T-cell (primary cell): ENCODE measurements around the gene CDKL1. TPM values are rescaled to one million over a fixed set of nuclear protein-coding genes. Genes with fewer than 3 reads are reported as not detected.

Source experiments
- ATAC-seq, 4 experiments: fragments of 200-7000 bp in 3 of 4; fragments of 150-1000 bp in 1 of 4; cut with Tn5 transposase; replicated peaks in 1 of 4; 1 replicate in 3 of 4; 2 replicates in 1 of 4; pipeline ENCODE4 v1.10.0; 2021; ENCODE audit warnings: moderate library complexity in 3 of 4, mild to moderate bottlenecking in 2 of 4, moderate number of reproducible peaks in 1 of 4
- CTCF ChIA-PET, 2 donors: fragments of 300-600 bp; sonication (Branson Sonifier 250); formaldehyde crosslinking; loops; one replicate each; lab custom pipeline; 2022; ENCODE audit warnings: antibody characterized with exemption in 2 of 2; lab: Charles Lee
- POLR2A ChIA-PET, 2 donors: fragments of 300-600 bp; sonication (Branson Sonifier 250); formaldehyde crosslinking; loops; one replicate each; lab custom pipeline; 2022; ENCODE audit warnings: antibody characterized with exemption in 2 of 2; lab: Charles Lee
- DNase-seq, 35 experiments: peaks; one replicate each; pipeline versions ENCODE4 v3.0.0 to v3.0.0-alpha.2; 2013 to 2023
- H3K27ac ChIP-seq: one replicate; pipeline ENCODE4 v1.5.1; 2013; ENCODE audit warnings: low read length
- H3K27me3 ChIP-seq, 2 experiments: replicated peaks in 1 of 2; 1 replicate in 1 of 2; 2 replicates in 1 of 2; pipeline versions ENCODE4 v1.6.1 to v1.7.0; 2013; ENCODE audit warnings: low read length in 1 of 2, mixed read lengths in 1 of 2; ENCODE audit not compliant: control insufficient read depth in 2 of 2, insufficient read depth in 2 of 2; ENCODE audit errors: extremely low read depth in 1 of 2
- H3K36me3 ChIP-seq, 2 donors: 1 replicate in 1 of 2; 2 replicates in 1 of 2; pipeline versions ENCODE4 v1.6.1 to v1.7.0; 2013; ENCODE audit warnings: low read length in 1 of 2; ENCODE audit not compliant: control insufficient read depth in 2 of 2, insufficient read depth in 1 of 2; ENCODE audit errors: extremely low read depth in 1 of 2
- H3K4me1 ChIP-seq, 2 experiments: 1 replicate in 1 of 2; 2 replicates in 1 of 2; pipeline versions ENCODE4 v1.6.1 to v1.7.0; 2013; ENCODE audit warnings: low read length in 2 of 2, mixed read lengths in 1 of 2; ENCODE audit not compliant: insufficient read depth in 2 of 2, control insufficient read depth in 1 of 2; ENCODE audit errors: extremely low read depth in 1 of 2
- H3K4me3 ChIP-seq, 2 donors: 1 replicate in 1 of 2; 2 replicates in 1 of 2; pipeline versions ENCODE4 v1.5.1 to v1.7.0; 2013; ENCODE audit warnings: mild to moderate bottlenecking in 2 of 2, low read length in 1 of 2, moderate library complexity in 1 of 2; ENCODE audit not compliant: control insufficient read depth in 1 of 2; ENCODE audit errors: extremely low read depth in 1 of 2
- H3K9me3 ChIP-seq: 2 replicates; pipeline ENCODE4 v1.7.0; 2013
- H3K27ac Mint-ChIP-seq, 2 donors: one replicate each; pipeline ENCODE4 v1.8.0; 2020 to 2021; ENCODE audit warnings: mild to moderate bottlenecking in 2 of 2, mixed read lengths in 2 of 2
- H3K27me3 Mint-ChIP-seq, 2 donors: one replicate each; pipeline ENCODE4 v1.8.0; 2021 to 2022; ENCODE audit warnings: mixed read lengths in 2 of 2
- H3K36me3 Mint-ChIP-seq: one replicate; pipeline ENCODE4 v1.8.0; 2021; ENCODE audit warnings: mixed read lengths
- H3K4me1 Mint-ChIP-seq, 3 donors: one replicate each; pipeline ENCODE4 v1.8.0; 2020 to 2022; ENCODE audit warnings: mixed read lengths in 3 of 3, mild to moderate bottlenecking in 1 of 3
- H3K4me3 Mint-ChIP-seq, 3 donors: one replicate each; pipeline ENCODE4 v1.8.0; 2020 to 2022; ENCODE audit warnings: mild to moderate bottlenecking in 3 of 3, mixed read lengths in 3 of 3, moderate library complexity in 3 of 3
- H3K9me3 Mint-ChIP-seq, 3 donors: one replicate each; pipeline ENCODE4 v1.8.0; 2020 to 2022; ENCODE audit warnings: mixed read lengths in 3 of 3
- WGBS: methylation state at CpG from one replicate; pipeline ENCODE4 v1.1.5; 2013; ENCODE audit warnings: missing lambda C conversion rate; ENCODE audit not compliant: insufficient coverage; 5-methylcytosine and 5-hydroxymethylcytosine counted together
- total RNA-seq, 35 experiments: library from RNA in 6 of 35; stranded (reverse) in 6 of 35; fragments of 120-200 nt in 1 of 35; gene quantifications; one replicate each; pipeline versions ENCODE4 v1.2.1 to v1.2.4 and lab custom pipeline; 2013 to 2026

The CDKL1 gene
- total RNA-seq, 5 donors from 2014 or later (not counting 1 experiment from before 2014, with no cell fraction given), result 4.6 to 7.7 (median 5.8) TPM

GRCh38 chr14:50310445-50310844 is 86.2 kb downstream of the CDKL1 start:
- no peak for DNase-seq
- no peaks in the 10 kb centered on the region for H3K27me3 ChIP-seq
- POLR2A ChIA-PET, result interaction anchor here in 1 of 2 donors (0.7 kb wide), 1 partner anchor 536 kb away, joined by 5 read pairs; no protein-coding TSS in a partner anchor
- ATAC-seq, result no peak
- H3K27ac ChIP-seq, result no peak overlapping the region
- 97% methylated on average over 3 of the region's 4 CpGs for WGBS
- Mint-ChIP-seq H3K9me3 (no peaks in the 10 kb centered on the region), H3K27me3 (no peaks in the 10 kb centered on the region), H3K27ac (no peak overlapping the region), H3K36me3 (peaks cover 6% of the 10 kb centered on the region), H3K4me3 (peak overlapping the region; percentile 8 to 94 (median 58)), H3K4me1 (peaks cover 26 to 37% (median 27%) of the 10 kb centered on the region in 3 donors)
- no peak overlapping the region for H3K4me3 ChIP-seq
- H3K36me3 ChIP-seq, result no peaks in the 10 kb centered on the region
- no peaks in the 10 kb centered on the region for H3K9me3 ChIP-seq
- CTCF ChIA-PET, result interaction anchor here (0.6 to 3.6 kb wide), 7 partner anchors 10 to 550 kb away, joined by 3 to 28 read pairs (median 3); no protein-coding TSS in a partner anchor
- H3K4me1 ChIP-seq, result peaks cover 15 to 21% of the 10 kb centered on the region in 2 experiments

DNA sequence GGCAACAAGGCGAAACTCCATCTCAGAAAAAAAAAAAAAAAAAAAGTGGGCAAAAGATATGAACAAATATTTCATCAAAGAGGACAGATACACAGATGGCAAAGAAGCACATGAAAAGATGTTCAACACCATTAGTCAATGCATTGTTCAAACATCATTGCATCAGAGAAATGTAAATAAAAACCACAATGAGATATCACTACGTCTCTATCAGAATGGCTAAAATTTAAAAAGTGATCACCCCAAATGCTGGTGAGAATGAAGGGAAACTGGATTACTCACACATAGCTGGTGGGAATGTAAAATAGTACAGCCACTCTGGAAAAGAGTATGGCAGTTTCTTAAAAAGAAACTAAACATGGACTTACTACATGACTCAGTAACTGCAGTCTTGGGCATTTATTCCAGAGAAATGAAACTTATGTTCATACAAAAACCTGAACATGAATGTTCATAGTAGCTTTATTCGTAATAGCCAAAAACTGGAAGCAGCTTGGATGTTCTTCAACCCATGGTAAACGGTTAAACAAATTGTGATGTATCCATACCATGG is 88.2 kb downstream of the CDKL1 start:
- 80% methylated on average over 1 of the region's 4 CpGs for WGBS
- H3K27me3 ChIP-seq, result no peaks in the 10 kb centered on the region
- no peaks in the 10 kb centered on the region for H3K36me3 ChIP-seq
- Mint-ChIP-seq H3K36me3 (peaks cover 3% of the 10 kb centered on the region), H3K27ac (no peak overlapping the region), H3K9me3 (no peaks in the 10 kb centered on the region), H3K4me3 (no peak overlapping the region), H3K4me1 (peaks cover 17 to 26% (median 17%) of the 10 kb centered on the region in 3 donors), H3K27me3 (no peaks in the 10 kb centered on the region)
- DNase-seq (no peak), ATAC-seq (no peak)
- ChIA-PET POLR2A (interaction anchor here (0.7 kb wide), 2 partner anchors 686 to 701 kb away, joined by 3 to 4 read pairs; no protein-coding TSS in a partner anchor), CTCF (no interaction called here)
- H3K4me3 ChIP-seq, result no peak overlapping the region
- no peak overlapping the region for H3K27ac ChIP-seq
- H3K4me1 ChIP-seq, result peaks cover 14 to 21% of the 10 kb centered on the region in 2 experiments
- no peaks in the 10 kb centered on the region for H3K9me3 ChIP-seq

- peaks cover 24% of the 10 kb centered on the region for H3K36me3 Mint-ChIP-seq
- ATAC-seq (no peak), DNase-seq (peak in 4 of 35 experiments; percentile 2 to 28 (median 14))
- H3K27me3 Mint-ChIP-seq, result no peaks in the 10 kb centered on the region
- Histone ChIP-seq H3K27ac (no peak overlapping the region), H3K36me3 (peaks cover 0 to 7% of the 10 kb centered on the region in 2 donors), H3K9me3 (no peaks in the 10 kb centered on the region), H3K4me3 (no peak overlapping the region), H3K4me1 (no peaks in the 10 kb centered on the region), H3K27me3 (no peaks in the 10 kb centered on the region)
- ChIA-PET POLR2A (interaction anchor here in 1 of 2 donors (0.7 kb wide), 1 partner anchor 222 kb away, joined by 3 read pairs; no protein-coding TSS in a partner anchor), CTCF (interaction anchor here in 1 of 2 donors (0.7 to 1.4 kb wide), 2 partner anchors 17 to 556 kb away, joined by 3 to 4 read pairs; no protein-coding TSS in a partner anchor)
- H3K4me3 Mint-ChIP-seq, result no peak overlapping the region
- peaks cover 0 to 11% (median 0%) of the 10 kb centered on the region in 3 donors for H3K4me1 Mint-ChIP-seq
- H3K27ac Mint-ChIP-seq, result no peak overlapping the region
- no peaks in the 10 kb centered on the region for H3K9me3 Mint-ChIP-seq
- WGBS, result no CpG with 5 or more reads among the region's 8 CpGs
Measured at GRCh38 chr14:50303744-50304471, 92.8 kb downstream of the CDKL1 start.

GRCh38 chr14:50301914-50302313 is 94.8 kb downstream of the CDKL1 start:
- CTCF ChIA-PET, result interaction anchor here in 1 of 2 donors (1.0 kb wide), 1 partner anchor 19 kb away, joined by 4 read pairs; no protein-coding TSS in a partner anchor

GRCh38 chr14:50299585-50299984 is 97.1 kb downstream of the CDKL1 start:
- H3K4me1 Mint-ChIP-seq, result peaks cover 0 to 12% (median 0%) of the 10 kb centered on the region in 3 donors
- DNase-seq (no peak), ATAC-seq (no peak)
- no peak overlapping the region for H3K4me3 Mint-ChIP-seq
- H3K36me3 ChIP-seq, result peaks cover 0 to 7% of the 10 kb centered on the region in 2 donors
- no peak overlapping the region for H3K27ac ChIP-seq
- WGBS, result no CpG with 5 or more reads among the region's 2 CpGs
- no peaks in the 10 kb centered on the region for H3K9me3 Mint-ChIP-seq
- no peak overlapping the region for H3K27ac Mint-ChIP-seq
- H3K4me1 ChIP-seq, result no peaks in the 10 kb centered on the region
- H3K27me3 Mint-ChIP-seq, result no peaks in the 10 kb centered on the region
- CTCF ChIA-PET, result no interaction called here
- H3K9me3 ChIP-seq, result no peaks in the 10 kb centered on the region
- peaks cover 29% of the 10 kb centered on the region for H3K36me3 Mint-ChIP-seq
- POLR2A ChIA-PET, result no interaction called here
- H3K27me3 ChIP-seq, result no peaks in the 10 kb centered on the region
- no peak overlapping the region for H3K4me3 ChIP-seq

More at GRCh38 chr14:50301914-50302313, 94.8 kb downstream of the CDKL1 start:
- peaks cover 29% of the 10 kb centered on the region for H3K36me3 Mint-ChIP-seq
- H3K9me3 ChIP-seq, result no peaks in the 10 kb centered on the region
- H3K4me3 Mint-ChIP-seq, result no peak overlapping the region
- no peak for ATAC-seq
- H3K9me3 Mint-ChIP-seq, result no peaks in the 10 kb centered on the region
- H3K4me1 ChIP-seq, result no peaks in the 10 kb centered on the region
- H3K4me3 ChIP-seq, result no peak overlapping the region
- no peak for DNase-seq
- H3K4me1 Mint-ChIP-seq, result peaks cover 0 to 12% (median 0%) of the 10 kb centered on the region in 3 donors
- no peaks in the 10 kb centered on the region for H3K27me3 ChIP-seq
- no peaks in the 10 kb centered on the region for H3K27me3 Mint-ChIP-seq
- H3K36me3 ChIP-seq, result peaks cover 0 to 7% of the 10 kb centered on the region in 2 donors
- POLR2A ChIA-PET, result interaction anchor here in 1 of 2 donors (0.6 kb wide), 1 partner anchor 22 kb away, joined by 4 read pairs; no protein-coding TSS in a partner anchor
- no peak overlapping the region for H3K27ac ChIP-seq
- H3K27ac Mint-ChIP-seq, result no peak overlapping the region

GRCh38 chr14:50290306-50290705 is 106.4 kb downstream of the CDKL1 start:
- H3K36me3 ChIP-seq, result peaks cover 2 to 6% of the 10 kb centered on the region in 2 donors
- ATAC-seq (no peak), DNase-seq (no peak)
- no peaks in the 10 kb centered on the region for H3K4me1 ChIP-seq
- H3K4me3 Mint-ChIP-seq, result no peak overlapping the region
- peaks cover 22% of the 10 kb centered on the region for H3K36me3 Mint-ChIP-seq
- no peak overlapping the region for H3K4me3 ChIP-seq
- H3K9me3 ChIP-seq, result no peaks in the 10 kb centered on the region
- no peaks in the 10 kb centered on the region for H3K27me3 Mint-ChIP-seq
- H3K27ac ChIP-seq, result no peak overlapping the region
- POLR2A ChIA-PET, result interaction anchor here in 1 of 2 donors (0.7 kb wide), 1 partner anchor 21 kb away, joined by 3 read pairs; no protein-coding TSS in a partner anchor
- no peaks in the 10 kb centered on the region for H3K27me3 ChIP-seq
- CTCF ChIA-PET, result no interaction called here
- H3K9me3 Mint-ChIP-seq, result no peaks in the 10 kb centered on the region
- no peaks in the 10 kb centered on the region for H3K4me1 Mint-ChIP-seq
- no peak overlapping the region for H3K27ac Mint-ChIP-seq
- 100% methylated on average over 1 of the region's 5 CpGs for WGBS
